ENCODE measurements around the gene CSH2. TPM values are rescaled to one million over a fixed set of nuclear protein-coding genes. Genes with fewer than 3 reads are reported as not detected.
A peak's percentile ranks its signal among the peaks of the same experiment; 100 is the strongest.

Gene CSH2
- total RNA-seq, 2 donors from 2014 or later: 2.3 to 3.5 TPM

DNA sequence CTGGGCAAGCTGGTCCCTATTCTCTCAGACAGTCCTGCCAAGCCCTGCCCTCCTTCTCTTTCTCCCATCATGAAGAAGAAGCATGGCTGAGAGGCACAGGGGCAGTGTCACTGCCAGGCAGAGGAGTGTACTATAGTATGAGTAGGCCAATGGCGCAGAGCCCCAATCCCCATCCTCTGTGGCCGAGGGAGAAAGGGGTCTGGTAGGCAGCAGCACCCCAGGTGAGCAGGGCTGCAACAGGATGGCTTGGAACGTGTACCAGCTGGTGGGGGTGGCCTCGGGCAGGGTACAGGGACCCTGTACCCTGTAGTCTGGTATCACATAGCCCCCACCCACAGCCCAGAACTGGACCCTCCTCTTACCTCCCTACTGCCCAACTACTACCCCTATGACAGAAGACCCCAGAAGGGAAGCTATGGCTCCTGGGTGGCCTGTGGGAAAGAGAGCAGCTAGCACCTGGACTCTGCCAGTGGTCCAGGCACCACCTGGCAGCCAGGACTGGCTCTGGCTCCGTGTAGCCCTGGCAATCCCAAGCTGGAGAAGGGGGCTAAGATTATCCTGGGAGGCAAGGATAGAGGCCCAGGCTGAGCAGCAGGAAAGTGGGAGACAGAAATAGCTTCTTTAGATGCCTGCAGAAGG is 35.4 kb downstream of the CSH2 start:
- Mint-ChIP-seq H3K36me3 (ENCODE audit: low read depth) (peaks cover 57% of the 10 kb centered on the region), H3K27ac (peak overlapping the region; percentile 68), H3K9me3 (no peaks in the 10 kb centered on the region)

DNA sequence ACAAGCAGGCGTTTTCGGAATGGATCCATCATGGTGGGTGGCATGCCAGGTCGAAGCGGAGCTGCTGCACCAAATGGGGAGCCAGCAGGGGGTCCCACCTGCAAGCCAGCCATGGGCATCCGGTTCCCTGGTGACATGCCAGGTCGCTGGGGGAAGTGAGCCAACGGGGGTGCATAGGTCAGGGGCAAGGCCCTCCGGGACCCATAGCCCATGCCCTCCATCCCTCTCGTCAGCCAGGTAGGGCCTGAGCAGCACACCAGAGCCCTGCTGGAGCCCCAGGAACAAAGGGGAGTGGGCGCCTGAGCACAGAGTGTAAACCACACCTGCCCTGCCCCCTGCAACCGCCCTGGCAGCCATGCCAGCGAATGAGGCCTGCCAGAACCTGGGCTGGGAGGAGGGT is 36.0 kb downstream of the CSH2 start:
- peaks cover 63% of the 10 kb centered on the region for H3K36me3 Mint-ChIP-seq (ENCODE audit: low read depth)
- no peak for ATAC-seq (replicated peaks)
- H3K4me1 Mint-ChIP-seq: peaks cover 15% of the 10 kb centered on the region

More for the DNA sequence above, 35.4 kb downstream of the CSH2 start:
- H3K4me1 Mint-ChIP-seq: peaks cover 15% of the 10 kb centered on the region
- H3K27me3 Mint-ChIP-seq: no peaks in the 10 kb centered on the region
- H3K4me3 Mint-ChIP-seq: peak overlapping the region; percentile 56
- ATAC-seq (replicated peaks): no peak

DNA sequence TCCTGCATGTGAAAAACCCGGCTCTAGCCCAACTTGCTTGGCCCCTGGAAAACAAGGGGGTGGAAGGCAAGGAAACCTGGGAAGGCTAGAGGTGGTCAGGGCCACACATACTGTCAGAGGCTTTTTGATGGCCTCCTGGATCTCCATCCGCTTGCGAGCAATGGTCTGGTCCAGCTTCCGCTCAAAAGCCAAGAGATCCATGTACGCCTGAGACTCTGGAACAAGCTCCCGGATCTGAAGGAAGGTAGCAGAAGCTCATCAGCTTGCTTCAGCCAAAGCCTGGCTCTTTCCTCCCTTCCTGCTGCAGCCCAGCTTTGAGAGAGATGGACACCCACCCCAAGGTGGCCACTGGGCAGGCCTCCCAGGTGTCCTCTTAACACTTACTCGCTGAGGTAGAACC is 36.7 kb downstream of the CSH2 start:
- Mint-ChIP-seq H3K4me3 (no peak overlapping the region), H3K4me1 (peaks cover 15% of the 10 kb centered on the region), H3K27me3 (no peaks in the 10 kb centered on the region), H3K27ac (no peak overlapping the region), H3K9me3 (no peaks in the 10 kb centered on the region), H3K36me3 (ENCODE audit: low read depth) (peaks cover 66% of the 10 kb centered on the region)
- no peak for ATAC-seq (replicated peaks)

More for the DNA sequence above, 36.0 kb downstream of the CSH2 start:
- Mint-ChIP-seq H3K27ac (no peak overlapping the region), H3K9me3 (no peaks in the 10 kb centered on the region), H3K4me3 (no peak overlapping the region), H3K27me3 (no peaks in the 10 kb centered on the region)

- Mint-ChIP-seq H3K4me3 (no peak overlapping the region), H3K27me3 (no peaks in the 10 kb centered on the region), H3K36me3 (ENCODE audit: low read depth) (peaks cover 71% of the 10 kb centered on the region), H3K9me3 (no peaks in the 10 kb centered on the region), H3K27ac (peak overlapping the region; percentile 15), H3K4me1 (peaks cover 13% of the 10 kb centered on the region)
- ATAC-seq (replicated peaks): no peak
Measured at GRCh38 chr17:63835167-63835720, 38.2 kb downstream of the CSH2 start.

DNA sequence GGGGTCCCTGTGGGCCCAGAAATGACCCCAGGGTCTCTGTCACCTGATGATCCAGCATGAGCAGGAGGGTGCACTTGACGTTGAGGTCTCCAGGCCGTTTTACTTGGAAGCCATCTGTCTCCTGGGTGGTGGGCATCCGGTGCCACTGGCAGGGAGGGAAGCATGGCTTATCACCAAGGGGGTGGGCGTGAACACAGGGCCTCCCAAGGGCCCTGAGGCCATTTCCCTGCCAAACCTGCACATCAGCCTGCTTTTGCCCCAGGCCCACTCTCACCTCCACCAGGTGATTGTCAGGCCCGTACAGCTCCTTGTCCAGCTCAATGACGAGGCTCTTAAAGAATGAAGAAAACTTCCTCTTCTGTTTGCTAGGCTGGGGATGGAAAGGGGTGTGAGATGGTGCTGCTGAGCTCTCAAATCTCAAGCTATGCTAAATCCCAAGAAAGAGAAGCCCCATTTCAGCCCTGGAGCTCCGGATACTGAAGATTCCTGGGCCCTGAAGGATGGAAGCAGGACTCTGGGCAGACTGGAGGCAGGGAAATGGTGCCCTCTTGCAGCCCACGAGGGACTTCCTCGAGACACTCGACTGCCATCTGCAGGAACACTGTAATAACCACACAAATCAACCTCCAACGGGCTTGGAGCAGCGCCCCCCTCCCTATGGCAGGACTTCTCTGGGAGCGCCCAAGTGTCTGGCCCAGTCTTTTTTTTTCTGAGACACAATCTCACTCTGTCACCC is 38.9 kb downstream of the CSH2 start:
- Mint-ChIP-seq H3K4me3 (no peak overlapping the region), H3K36me3 (ENCODE audit: low read depth) (peaks cover 77% of the 10 kb centered on the region), H3K27me3 (no peaks in the 10 kb centered on the region), H3K27ac (peak overlapping the region; percentile 71), H3K9me3 (no peaks in the 10 kb centered on the region), H3K4me1 (peaks cover 18% of the 10 kb centered on the region)
- peak; percentile 72 for ATAC-seq (replicated peaks)

DNA sequence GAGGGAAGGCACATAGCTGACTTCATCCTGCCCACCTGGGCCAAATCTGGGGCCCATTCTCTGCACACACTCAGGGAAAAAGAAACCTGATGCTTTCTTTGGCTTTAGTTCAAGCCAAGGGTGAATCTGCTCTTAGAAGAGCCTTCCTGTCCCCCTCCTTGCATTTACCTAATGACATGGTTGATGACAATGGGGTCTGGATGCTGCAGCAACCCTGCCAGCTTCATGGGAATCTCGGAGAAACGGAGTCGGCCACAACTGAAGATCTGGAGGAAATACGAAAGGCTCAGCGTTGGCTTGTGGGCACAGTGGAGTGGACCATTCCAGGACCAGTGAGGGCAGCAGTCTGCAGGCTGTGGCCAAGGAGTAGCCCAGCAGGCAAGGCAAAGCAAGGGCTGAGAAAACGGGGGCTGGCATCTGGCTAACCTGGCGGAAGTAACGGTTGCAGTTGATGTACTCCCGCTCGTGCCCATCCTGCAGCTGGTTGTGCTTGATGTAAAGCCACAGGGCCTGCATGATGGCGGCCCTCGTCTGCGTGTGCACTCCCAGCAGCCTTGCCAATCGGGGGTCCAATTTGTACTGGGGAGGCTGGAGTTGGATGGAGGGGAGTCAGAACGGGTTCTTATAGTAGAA is 39.6 kb downstream of the CSH2 start:
- peaks cover 26% of the 10 kb centered on the region for H3K4me1 Mint-ChIP-seq
- peaks cover 84% of the 10 kb centered on the region for H3K36me3 Mint-ChIP-seq (ENCODE audit: low read depth)
- H3K27ac Mint-ChIP-seq: peak overlapping the region; percentile 71

GRCh38 chr17:63833026-63833740 is 40.3 kb downstream of the CSH2 start:
- H3K4me1 Mint-ChIP-seq: peaks cover 26% of the 10 kb centered on the region
- H3K4me3 Mint-ChIP-seq: no peak overlapping the region
- H3K27me3 Mint-ChIP-seq: no peaks in the 10 kb centered on the region
- no peak for ATAC-seq (replicated peaks)
- H3K36me3 Mint-ChIP-seq (ENCODE audit: low read depth): peaks cover 91% of the 10 kb centered on the region
- no peak overlapping the region for H3K27ac Mint-ChIP-seq
- H3K9me3 Mint-ChIP-seq: no peaks in the 10 kb centered on the region

More for the DNA sequence above, 39.6 kb downstream of the CSH2 start:
- H3K9me3 Mint-ChIP-seq: no peaks in the 10 kb centered on the region
- no peak for ATAC-seq (replicated peaks)
- no peaks in the 10 kb centered on the region for H3K27me3 Mint-ChIP-seq
- no peak overlapping the region for H3K4me3 Mint-ChIP-seq

- H3K4me3 Mint-ChIP-seq: no peak overlapping the region
- peaks cover 26% of the 10 kb centered on the region for H3K4me1 Mint-ChIP-seq
- peak overlapping the region; percentile 80 for H3K27ac Mint-ChIP-seq
- no peaks in the 10 kb centered on the region for H3K9me3 Mint-ChIP-seq
- H3K27me3 Mint-ChIP-seq: no peaks in the 10 kb centered on the region
- no peak for ATAC-seq (replicated peaks)
- peaks cover 98% of the 10 kb centered on the region for H3K36me3 Mint-ChIP-seq (ENCODE audit: low read depth)
Measured at GRCh38 chr17:63832455-63832854, 41.0 kb downstream of the CSH2 start.

GRCh38 chr17:63832014-63832413 is 41.5 kb downstream of the CSH2 start:
- H3K27ac Mint-ChIP-seq: peak overlapping the region; percentile 80
- no peaks in the 10 kb centered on the region for H3K27me3 Mint-ChIP-seq
- peaks cover 100% of the 10 kb centered on the region for H3K36me3 Mint-ChIP-seq (ENCODE audit: low read depth)

GRCh38 chr17:63831505-63831904 is 42.0 kb downstream of the CSH2 start:
- H3K36me3 Mint-ChIP-seq (ENCODE audit: low read depth): peaks cover 100% of the 10 kb centered on the region
- H3K9me3 Mint-ChIP-seq: no peaks in the 10 kb centered on the region
- peaks cover 26% of the 10 kb centered on the region for H3K4me1 Mint-ChIP-seq
- peak overlapping the region; percentile 80 for H3K27ac Mint-ChIP-seq
- no peaks in the 10 kb centered on the region for H3K27me3 Mint-ChIP-seq
- H3K4me3 Mint-ChIP-seq: no peak overlapping the region
- no peak for ATAC-seq (replicated peaks)

More at GRCh38 chr17:63832014-63832413, 41.5 kb downstream of the CSH2 start:
- no peaks in the 10 kb centered on the region for H3K9me3 Mint-ChIP-seq
- H3K4me3 Mint-ChIP-seq: no peak overlapping the region
- ATAC-seq (replicated peaks): no peak
- peaks cover 26% of the 10 kb centered on the region for H3K4me1 Mint-ChIP-seq

DNA sequence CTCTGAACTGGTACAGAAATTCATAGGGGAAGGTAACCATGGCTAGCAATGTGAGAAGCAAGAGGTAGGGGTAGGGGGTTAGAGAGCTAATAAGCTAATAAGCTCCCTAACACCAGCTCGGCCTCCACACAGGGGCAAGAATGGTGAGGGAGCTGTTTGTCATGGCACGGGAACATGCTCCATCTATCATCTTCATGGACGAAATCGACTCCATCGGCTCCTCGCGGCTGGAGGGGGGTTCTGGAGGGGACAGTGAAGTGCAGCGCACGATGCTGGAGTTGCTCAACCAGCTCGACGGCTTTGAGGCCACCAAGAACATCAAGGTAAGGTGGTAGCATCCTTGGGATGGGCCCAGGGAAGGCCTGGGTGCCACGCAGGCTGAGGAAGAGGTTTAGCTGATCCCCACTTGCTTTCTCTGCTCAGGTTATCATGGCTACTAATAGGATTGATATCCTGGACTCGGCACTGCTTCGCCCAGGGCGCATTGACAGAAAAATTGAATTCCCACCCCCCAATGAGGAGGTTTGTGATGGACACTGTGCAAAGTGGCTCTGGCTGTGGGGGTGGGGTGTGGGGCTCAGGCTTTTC is 42.5 kb downstream of the CSH2 start:
- ATAC-seq (replicated peaks): no peak
- Mint-ChIP-seq H3K27ac (peak overlapping the region; percentile 80), H3K4me1 (peaks cover 26% of the 10 kb centered on the region), H3K36me3 (ENCODE audit: low read depth) (peaks cover 100% of the 10 kb centered on the region), H3K4me3 (peak overlapping the region; percentile 91), H3K9me3 (no peaks in the 10 kb centered on the region), H3K27me3 (no peaks in the 10 kb centered on the region)

- peaks cover 100% of the 10 kb centered on the region for H3K36me3 Mint-ChIP-seq (ENCODE audit: low read depth)
- H3K4me3 Mint-ChIP-seq: peak overlapping the region; percentile 91
- no peaks in the 10 kb centered on the region for H3K27me3 Mint-ChIP-seq
- H3K4me1 Mint-ChIP-seq: peaks cover 30% of the 10 kb centered on the region
- ATAC-seq (replicated peaks): no peak
- no peaks in the 10 kb centered on the region for H3K9me3 Mint-ChIP-seq
- H3K27ac Mint-ChIP-seq: peak overlapping the region; percentile 80
Measured at GRCh38 chr17:63830278-63830677, 43.2 kb downstream of the CSH2 start.

DNA sequence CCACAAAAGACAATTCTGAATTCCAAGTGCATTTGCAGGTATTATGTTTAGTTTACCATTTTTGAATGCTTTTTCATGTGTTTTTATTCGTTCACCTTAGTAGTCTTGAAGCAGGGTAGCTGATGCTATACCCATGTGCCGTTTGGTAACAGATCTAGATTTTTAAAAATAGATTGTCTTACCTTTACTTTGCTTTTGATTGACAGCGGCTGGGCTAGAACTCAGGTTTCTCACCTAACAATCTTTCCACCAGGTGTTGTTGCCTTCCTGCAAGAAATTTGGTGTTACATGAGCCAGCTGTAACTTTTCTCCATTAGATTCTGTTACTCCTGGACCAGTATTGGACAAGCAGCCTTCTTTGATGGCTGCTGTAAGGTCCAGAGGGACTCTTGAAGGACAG is 44.5 kb downstream of the CSH2 start:
- Mint-ChIP-seq H3K4me3 (peak overlapping the region; percentile 91), H3K27ac (peak overlapping the region; percentile 80), H3K9me3 (no peaks in the 10 kb centered on the region), H3K27me3 (no peaks in the 10 kb centered on the region), H3K36me3 (ENCODE audit: low read depth) (peaks cover 100% of the 10 kb centered on the region), H3K4me1 (peaks cover 39% of the 10 kb centered on the region)
- ATAC-seq (replicated peaks): no peak

- Mint-ChIP-seq H3K27ac (peak overlapping the region; percentile 98), H3K27me3 (no peaks in the 10 kb centered on the region), H3K4me3 (peak overlapping the region; percentile 91), H3K9me3 (no peaks in the 10 kb centered on the region), H3K4me1 (peaks cover 44% of the 10 kb centered on the region), H3K36me3 (ENCODE audit: low read depth) (peaks cover 100% of the 10 kb centered on the region)
- no peak for ATAC-seq (replicated peaks)
Measured at GRCh38 chr17:63827801-63828221, 45.7 kb downstream of the CSH2 start.
